ENCODE results near the gene ARHGAP23.

The ARHGAP23 gene

GRCh38 chr17:38545531-38546225 is 117.4 kb downstream of the ARHGAP23 start:
- no peak overlapping the region for H3K27ac ChIP-seq
- ChIA-PET POLR2A (ENCODE audit: low non-redundant PET) (no interaction called here), CTCF (interaction anchor here (0.6 kb wide), 1 partner anchor 69 kb away, joined by 3 read pairs; no protein-coding TSS in a partner anchor)
- TF ChIP-seq CTCF (conservative IDR thresholded peaks at IDR 0.05; ENCODE audit: low read depth): no peak
- no peak for DNase-seq (ENCODE audit: low spot score)

DNA sequence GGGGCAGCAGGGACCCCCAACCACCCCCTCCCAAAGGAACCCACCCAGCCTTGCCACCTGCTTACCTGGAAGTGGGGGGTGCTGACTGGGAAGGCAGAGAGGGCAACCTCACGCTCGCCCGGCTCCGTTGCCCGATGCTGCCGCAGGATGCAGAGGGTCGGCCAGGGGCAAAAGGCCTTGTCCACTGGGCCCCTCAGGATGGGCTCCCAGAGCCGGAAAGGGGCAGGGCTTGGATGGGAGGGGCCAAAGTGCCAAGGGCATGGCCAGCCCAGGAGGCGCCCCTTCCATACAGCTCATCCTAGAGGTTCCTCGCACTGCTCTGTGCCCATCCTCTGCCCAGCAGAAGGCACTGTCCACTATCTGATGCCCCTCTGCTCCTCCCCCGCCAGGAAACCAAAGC is 118.1 kb downstream of the ARHGAP23 start:
- TF ChIP-seq CTCF (conservative IDR thresholded peaks at IDR 0.05; ENCODE audit: low read depth): no peak
- ChIA-PET POLR2A (ENCODE audit: low non-redundant PET) (no interaction called here), CTCF (no interaction called here)
- no peak for DNase-seq (ENCODE audit: low spot score)
- no peak overlapping the region for H3K27ac ChIP-seq

- ChIA-PET CTCF (no interaction called here), POLR2A (ENCODE audit: low non-redundant PET) (no interaction called here)
- no peak overlapping the region for H3K27ac ChIP-seq
- TF ChIP-seq CTCF (conservative IDR thresholded peaks at IDR 0.05; ENCODE audit: low read depth): no peak
- DNase-seq (ENCODE audit: low spot score): no peak
These were observed 119.2 kb downstream of the ARHGAP23 start for GRCh38 chr17:38547444-38547843.

- ChIA-PET CTCF (interaction anchor here (0.8 to 1.7 kb wide), 2 partner anchors 9 to 129 kb away, joined by 5 read pairs; no protein-coding TSS in a partner anchor), POLR2A (ENCODE audit: low non-redundant PET) (no interaction called here)
- no peak for TF ChIP-seq CTCF (conservative IDR thresholded peaks at IDR 0.05; ENCODE audit: low read depth)
- DNase-seq (ENCODE audit: low spot score): no peak
- no peak overlapping the region for H3K27ac ChIP-seq
These were observed 121.0 kb downstream of the ARHGAP23 start for GRCh38 chr17:38549285-38549684.

- DNase-seq (ENCODE audit: low spot score): peak; percentile 70
- ChIA-PET POLR2A (ENCODE audit: low non-redundant PET) (no interaction called here), CTCF (interaction anchor here (0.6 to 1.7 kb wide), 3 partner anchors 8 to 123 kb away, joined by 3 to 5 read pairs (median 5); no protein-coding TSS in a partner anchor)
- peak overlapping the region; percentile 76 for H3K27ac ChIP-seq
- TF ChIP-seq CTCF (conservative IDR thresholded peaks at IDR 0.05; ENCODE audit: low read depth): no peak
These were observed 122.4 kb downstream of the ARHGAP23 start for GRCh38 chr17:38550661-38551060.

DNA sequence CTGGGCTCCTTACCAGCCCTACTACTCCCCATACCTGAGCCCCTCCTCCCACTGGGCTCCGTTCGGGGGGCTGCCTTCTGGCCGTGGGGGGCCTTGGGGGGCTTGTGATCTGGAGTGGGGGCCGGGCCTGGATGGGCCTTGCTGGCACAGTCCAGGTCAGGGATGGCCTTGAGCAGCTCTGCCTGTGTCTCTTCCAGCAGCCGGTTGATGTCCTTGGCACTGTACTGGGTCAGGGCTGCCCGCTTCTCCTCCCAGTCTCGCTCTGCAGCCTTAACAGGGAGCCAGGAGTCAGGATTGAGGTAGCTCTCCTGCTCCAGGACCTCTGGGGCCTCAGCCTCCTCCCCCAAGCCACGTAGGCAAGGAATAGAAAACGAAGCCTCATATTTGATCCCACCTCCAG is 122.9 kb downstream of the ARHGAP23 start:
- CTCF ChIA-PET: interaction anchor here (0.6 to 0.9 kb wide), 2 partner anchors 14 to 124 kb away, joined by 3 to 5 read pairs; no protein-coding TSS in a partner anchor
- POLR2A ChIA-PET (ENCODE audit: low non-redundant PET): interaction anchor here (0.6 kb wide), 1 partner anchor 10 kb away, joined by 3 read pairs; no protein-coding TSS in a partner anchor
- DNase-seq (ENCODE audit: low spot score): no peak
- no peak for TF ChIP-seq CTCF (conservative IDR thresholded peaks at IDR 0.05; ENCODE audit: low read depth)
- peak overlapping the region; percentile 76 for H3K27ac ChIP-seq

Data from RWPE1 (cell line).